Keratinocyte (primary cell): Measurements from ENCODE around the gene PTPN20. TPM values are rescaled to one million over a fixed set of nuclear protein-coding genes. Genes with fewer than 3 reads are reported as not detected.

Experiments used
- DNase-seq: peaks from one replicate; pipeline ENCODE4 v3.0.0-alpha.2; 2011; ENCODE audit warnings: low read depth, missing footprints, low spot score
- FAIRE-seq: peaks from 2 replicates; lab custom pipeline; 2011; peaks lifted over from hg19 to GRCh38; lab: Jason Lieb, UNC
- H2AFZ ChIP-seq: 2 replicates; pipeline ENCODE4 v1.6.0; 2012; ENCODE audit warnings: low read length, control low read depth, inconsistent platforms; ENCODE audit not compliant: control insufficient read depth
- H3K27ac ChIP-seq: 2 replicates; pipeline ENCODE4 v1.5.1; 2011; ENCODE audit warnings: low read length; ENCODE audit not compliant: control insufficient read depth, insufficient read depth
- H3K27me3 ChIP-seq: 3 replicates; pipeline ENCODE4 v1.6.0; 2011; ENCODE audit warnings: low read length; ENCODE audit not compliant: control insufficient read depth, insufficient read depth; ENCODE audit errors: extremely low read depth
- H3K36me3 ChIP-seq, 2 experiments: 2 replicates in 1 of 2; 3 replicates in 1 of 2; pipeline ENCODE4 v1.5.1; 2011; ENCODE audit warnings: low read length in 2 of 2, mild to moderate bottlenecking in 1 of 2; ENCODE audit not compliant: control insufficient read depth in 2 of 2, insufficient read depth in 2 of 2; ENCODE audit errors: extremely low read depth in 1 of 2
- H3K4me1 ChIP-seq: 3 replicates; pipeline ENCODE4 v1.5.1; 2011; ENCODE audit warnings: low read length; ENCODE audit not compliant: control insufficient read depth, insufficient read depth; ENCODE audit errors: extremely low read depth
- H3K4me2 ChIP-seq: 3 replicates; pipeline ENCODE4 v1.6.0; 2011; ENCODE audit warnings: low read depth, low read length; ENCODE audit not compliant: control insufficient read depth, insufficient read depth; ENCODE audit errors: extremely low read depth
- H3K4me3 ChIP-seq, 3 experiments: fragments of 200-600 bp in 1 of 3; sonication (generic) in 1 of 3; 2 replicates in 2 of 3; 3 replicates in 1 of 3; pipeline ENCODE4 v1.5.1; 2011 to 2016; ENCODE audit warnings: low read length in 3 of 3, mild to moderate bottlenecking in 3 of 3, control low read depth in 2 of 3, inconsistent platforms in 1 of 3, low read depth in 1 of 3, mixed read lengths in 1 of 3, mixed run types in 1 of 3, moderate library complexity in 1 of 3; ENCODE audit not compliant: control insufficient read depth in 2 of 3, insufficient read depth in 2 of 3; ENCODE audit errors: extremely low read depth in 1 of 3
- H3K79me2 ChIP-seq: 2 replicates; pipeline ENCODE4 v1.6.0; 2012; ENCODE audit warnings: low read length; ENCODE audit not compliant: control insufficient read depth, insufficient read depth
- H3K9ac ChIP-seq: 3 replicates; pipeline ENCODE4 v1.6.0; 2011; ENCODE audit warnings: low read length; ENCODE audit not compliant: control insufficient read depth, insufficient read depth; ENCODE audit errors: extremely low read depth
- H3K9me1 ChIP-seq: 3 replicates; pipeline ENCODE4 v1.6.0; 2011; ENCODE audit warnings: low read length; ENCODE audit not compliant: control insufficient read depth, insufficient read depth; ENCODE audit errors: extremely low read depth
- H3K9me3 ChIP-seq: 2 replicates; pipeline ENCODE4 v1.5.1; 2012; ENCODE audit warnings: low read depth, low read length; ENCODE audit not compliant: control insufficient read depth
- H4K20me1 ChIP-seq: 3 replicates; pipeline ENCODE4 v1.6.0; 2011; ENCODE audit warnings: low read length; ENCODE audit not compliant: control insufficient read depth, insufficient read depth; ENCODE audit errors: extremely low read depth
- CTCF ChIP-seq, 3 experiments: IDR thresholded peaks in 1 of 3; conservative IDR thresholded peaks in 1 of 3; optimal IDR thresholded peaks in 1 of 3; 2 replicates in 2 of 3; 3 replicates in 1 of 3; pipeline versions ENCODE3 to v1.5.1; 2011; ENCODE audit warnings: low read length in 3 of 3, mild to moderate bottlenecking in 3 of 3, moderate library complexity in 2 of 3, control low read depth in 1 of 3, inconsistent platforms in 1 of 3; ENCODE audit not compliant: insufficient read depth in 2 of 3; ENCODE audit errors: extremely low read depth in 1 of 3
- EZH2 ChIP-seq: IDR thresholded peaks from one replicate; pipeline ENCODE4 v1.6.1; 2012; ENCODE audit warnings: inconsistent platforms, mild to moderate bottlenecking, low read length, moderate library complexity
- dilution Hi-C: fragments of 300-500 bp; cut with MboI; formaldehyde crosslinking; loops from one replicate; pipeline ENCODE4 v1.7.0; 2020; ENCODE audit warnings: low sequenced_read_pairs; ENCODE audit not compliant: extremely low pct_ligation_motif_present
- polyA plus RNA-seq, 5 experiments: library from polyadenylated mRNA; depleted of rRNA in 3 of 5; stranded (reverse) in 3 of 5; stranded (forward) in 1 of 5; unstranded in 1 of 5; fragments of >200 nt; gene quantifications; 1 replicate in 1 of 5; 2 replicates in 3 of 5; 3 replicates in 1 of 5; pipeline versions ENCODE4 v1.2.1 to v1.2.3, GENCODE V29; 2011 to 2012; ENCODE audit warnings: missing spikeins in 2 of 5, low read depth in 1 of 5, low replicate concordance in 1 of 5

The PTPN20 gene
- polyA plus RNA-seq, 1 donor (not counting 4 experiments of a cell fraction or from before 2014, with no cell fraction given): 7.3 TPM

GRCh38 chr10:47051741-47052238 lies 140.6 kb downstream of the PTPN20 start:
- H3K9me3 ChIP-seq: no peaks in the 10 kb centered on the region
- peaks cover 2% of the 10 kb centered on the region for H4K20me1 ChIP-seq
- H3K4me1 ChIP-seq: no peaks in the 10 kb centered on the region
- peaks cover 5% of the 10 kb centered on the region for H3K27me3 ChIP-seq
- no peak overlapping the region for H3K9ac ChIP-seq
- dilution Hi-C loops: no loop called here
- H3K4me3 ChIP-seq: no peak overlapping the region
- no peak overlapping the region for H2AFZ ChIP-seq
- H3K4me2 ChIP-seq: no peak overlapping the region
- FAIRE-seq (no peak), DNase-seq (no peak)
- H3K36me3 ChIP-seq: no peaks in the 10 kb centered on the region
- TF ChIP-seq CTCF (optimal IDR thresholded peaks at IDR 0.05 in 1 of 3, IDR thresholded peaks at IDR 0.05 in 1 of 3, conservative IDR thresholded peaks at IDR 0.05 in 1 of 3; ENCODE audit: extremely low read depth in 1 of 3, insufficient read depth in 2 of 3, low read length in 3 of 3): no peak
- no peak for TF ChIP-seq EZH2
- no peak overlapping the region for H3K27ac ChIP-seq
- no peaks in the 10 kb centered on the region for H3K79me2 ChIP-seq
- H3K9me1 ChIP-seq: no peaks in the 10 kb centered on the region
